ENCODE data around the gene TAF6.

GRCh38 chr7:100101016-100101862 is 17.9 kb downstream of the TAF6 start, which contains the start of the genes AP4M1 and MCM7:
- TF ChIP-seq EZH2 (IDR thresholded peaks at IDR 0.05; ENCODE audit: insufficient read depth, poor library complexity, severe bottlenecking) (no peak), EZH2phosphoT487 (IDR thresholded peaks at IDR 0.05; ENCODE audit: insufficient read depth, low read depth) (no peak)
